Measurements from ENCODE around the gene POU2F2. TPM values are rescaled to one million over a fixed set of nuclear protein-coding genes. Genes with fewer than 3 reads are reported as not detected.

The POU2F2 gene
- polyA plus RNA-seq, 1 donor, result 2.0 TPM

DNA sequence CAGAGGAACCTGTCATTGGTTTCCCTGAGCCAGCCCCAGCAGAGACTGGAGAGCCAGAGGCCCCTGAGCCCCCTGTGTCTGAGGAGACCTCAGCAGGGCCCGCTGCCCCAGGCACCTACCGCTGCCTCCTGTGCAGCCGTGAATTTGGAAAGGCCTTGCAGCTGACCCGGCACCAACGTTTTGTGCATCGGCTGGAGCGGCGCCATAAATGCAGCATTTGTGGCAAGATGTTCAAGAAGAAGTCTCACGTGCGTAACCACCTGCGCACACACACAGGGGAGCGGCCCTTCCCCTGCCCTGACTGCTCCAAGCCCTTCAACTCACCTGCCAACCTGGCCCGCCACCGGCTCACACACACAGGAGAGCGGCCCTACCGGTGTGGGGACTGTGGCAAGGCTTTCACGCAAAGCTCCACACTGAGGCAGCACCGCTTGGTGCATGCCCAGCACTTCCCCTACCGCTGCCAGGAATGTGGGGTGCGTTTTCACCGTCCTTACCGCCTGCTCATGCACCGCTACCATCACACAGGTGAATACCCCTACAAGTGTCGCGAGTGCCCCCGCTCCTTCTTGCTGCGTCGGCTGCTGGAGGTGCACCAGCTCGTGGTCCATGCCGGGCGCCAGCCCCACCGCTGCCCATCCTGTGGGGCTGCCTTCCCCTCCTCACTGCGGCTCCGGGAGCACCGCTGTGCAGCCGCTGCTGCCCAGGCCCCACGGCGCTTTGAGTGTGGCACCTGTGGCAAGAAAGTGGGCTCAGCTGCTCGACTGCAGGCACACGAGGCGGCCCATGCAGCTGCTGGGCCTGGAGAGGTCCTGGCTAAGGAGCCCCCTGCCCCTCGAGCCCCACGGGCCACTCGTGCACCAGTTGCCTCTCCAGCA, 52.1 kb downstream of the POU2F2 start:
- DNase-seq, result no peak

DNA sequence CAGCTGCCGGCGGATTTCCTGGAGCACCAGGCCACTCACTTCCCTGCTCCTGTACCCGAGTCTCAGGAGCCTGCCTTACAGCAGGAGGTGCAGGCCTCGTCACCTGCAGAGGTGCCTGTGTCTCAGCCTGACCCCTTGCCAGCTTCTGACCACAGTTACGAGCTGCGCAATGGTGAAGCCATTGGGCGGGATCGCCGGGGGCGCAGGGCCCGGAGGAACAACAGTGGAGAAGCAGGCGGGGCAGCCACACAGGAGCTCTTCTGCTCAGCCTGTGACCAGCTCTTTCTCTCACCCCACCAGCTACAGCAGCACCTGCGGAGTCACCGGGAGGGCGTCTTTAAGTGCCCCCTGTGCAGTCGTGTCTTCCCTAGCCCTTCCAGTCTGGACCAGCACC, 53.0 kb downstream of the POU2F2 start:
- DNase-seq, result no peak

DNA sequence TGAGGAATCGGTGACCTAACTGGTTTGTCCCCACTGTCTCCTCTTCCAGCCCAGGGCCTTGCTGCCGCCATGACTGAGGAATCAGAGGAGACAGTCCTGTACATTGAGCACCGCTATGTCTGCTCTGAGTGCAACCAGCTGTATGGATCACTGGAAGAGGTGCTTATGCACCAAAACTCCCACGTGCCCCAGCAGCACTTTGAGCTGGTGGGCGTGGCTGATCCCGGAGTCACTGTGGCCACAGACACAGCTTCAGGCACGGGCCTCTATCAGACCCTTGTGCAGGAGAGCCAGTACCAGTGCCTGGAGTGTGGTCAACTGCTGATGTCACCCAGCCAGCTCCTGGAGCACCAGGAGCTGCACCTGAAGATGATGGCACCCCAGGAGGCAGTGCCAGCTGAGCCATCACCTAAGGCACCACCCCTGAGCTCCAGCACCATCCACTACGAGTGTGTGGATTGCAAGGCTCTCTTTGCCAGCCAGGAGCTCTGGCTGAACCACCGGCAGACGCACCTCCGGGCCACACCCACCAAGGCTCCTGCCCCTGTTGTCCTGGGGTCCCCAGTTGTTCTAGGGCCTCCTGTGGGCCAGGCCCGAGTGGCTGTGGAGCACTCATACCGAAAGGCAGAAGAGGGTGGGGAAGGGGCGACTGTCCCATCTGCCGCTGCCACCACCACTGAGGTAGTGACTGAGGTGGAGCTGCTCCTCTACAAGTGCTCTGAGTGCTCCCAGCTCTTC, 53.5 kb downstream of the POU2F2 start:
- DNase-seq, result no peak

DNA sequence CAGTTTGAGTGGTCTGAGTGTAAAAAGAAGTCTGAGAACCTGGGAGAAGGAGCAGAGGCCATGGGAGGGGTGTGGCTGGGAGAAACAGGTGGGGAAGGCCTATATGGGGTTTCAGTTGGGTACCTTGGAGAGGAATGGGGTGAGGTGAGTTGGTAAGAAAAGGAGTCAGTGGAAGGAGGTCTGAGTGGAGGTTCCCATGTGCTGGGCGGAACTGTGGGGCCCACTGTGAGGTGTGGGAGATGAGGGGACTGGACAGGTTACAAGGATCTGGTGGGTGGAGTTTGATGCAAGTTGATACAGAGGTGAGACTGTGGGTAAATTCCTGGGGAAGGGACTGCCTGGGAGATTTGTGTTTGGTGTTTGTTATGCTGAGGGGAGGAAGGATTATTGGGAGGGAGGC, 54.2 kb downstream of the POU2F2 start:
- no peak for DNase-seq

DNA sequence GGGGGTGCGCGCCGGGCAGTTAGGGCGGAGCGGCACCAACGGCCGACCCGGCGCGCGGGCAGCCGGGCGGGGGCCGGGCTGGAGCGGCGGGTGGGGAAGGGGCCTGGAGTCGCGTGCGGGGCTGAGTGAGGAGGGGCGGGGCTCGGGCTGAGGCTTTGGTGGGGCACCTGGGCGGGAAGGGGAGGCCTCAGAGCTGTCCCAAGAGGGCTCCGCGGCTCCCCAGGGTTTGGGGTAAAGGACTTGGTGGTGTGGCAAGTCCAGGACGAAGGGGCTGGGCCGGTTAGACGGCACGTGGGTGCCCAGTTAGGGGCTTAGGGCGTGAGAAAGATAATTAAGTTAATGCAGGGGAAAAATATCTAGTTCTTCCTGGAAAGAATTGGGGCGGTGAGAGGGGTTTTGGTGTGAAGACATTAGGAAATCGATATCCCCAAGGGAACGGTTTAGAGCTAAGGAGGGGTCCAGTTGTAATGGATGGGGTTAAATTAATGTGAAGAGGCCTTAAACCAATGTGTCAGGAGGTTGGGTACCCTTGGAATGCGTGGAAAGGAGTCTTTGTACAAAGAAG, 55.8 kb downstream of the POU2F2 start:
- no peak for DNase-seq

DNA sequence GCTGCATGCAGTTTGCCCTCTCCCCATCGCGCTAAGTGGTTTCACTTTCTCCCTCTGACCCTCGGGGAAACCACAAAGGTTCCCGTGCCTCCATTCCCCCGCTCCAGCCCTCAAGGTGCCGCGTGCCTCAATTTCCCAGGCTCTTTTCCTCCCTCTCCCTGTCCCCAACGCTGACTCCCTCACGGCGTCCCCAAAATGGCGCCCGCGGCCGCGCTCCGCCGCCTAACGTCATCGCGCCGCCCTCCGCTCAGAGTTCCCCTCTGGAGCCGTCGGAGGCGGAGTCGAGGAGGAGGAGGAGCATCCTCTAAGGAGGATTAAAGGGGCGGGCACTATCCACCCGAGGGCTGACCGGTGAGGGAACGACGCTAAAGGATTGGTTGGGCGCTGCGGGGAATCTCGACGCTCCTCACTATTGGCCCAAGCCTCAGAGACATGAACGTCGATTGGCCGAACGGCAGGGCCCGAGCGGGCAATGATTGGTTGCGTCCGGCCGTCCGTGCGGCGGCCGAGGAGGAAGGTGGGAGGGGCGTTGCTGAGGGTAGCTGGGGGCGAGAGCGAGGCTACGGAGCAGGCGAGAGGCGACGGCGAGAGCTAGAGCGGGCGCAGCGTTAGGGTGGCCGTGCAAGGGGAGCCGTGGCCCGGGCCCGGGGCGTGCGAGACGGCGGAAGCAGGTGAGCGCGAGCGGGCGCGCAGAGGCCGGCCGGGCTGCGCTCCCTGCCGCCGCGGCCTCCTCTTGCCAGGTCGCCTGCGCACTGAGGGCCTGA, 56.4 kb downstream of the POU2F2 start, which contains the start of gene ZNF574:
Gene ZNF574, plus strand, starts transcription at position 551 of the 764 bp plus-strand sequence. CDS start 2,441 bp downstream, outside the sequence.
- peak; percentile 99 for DNase-seq

DNA sequence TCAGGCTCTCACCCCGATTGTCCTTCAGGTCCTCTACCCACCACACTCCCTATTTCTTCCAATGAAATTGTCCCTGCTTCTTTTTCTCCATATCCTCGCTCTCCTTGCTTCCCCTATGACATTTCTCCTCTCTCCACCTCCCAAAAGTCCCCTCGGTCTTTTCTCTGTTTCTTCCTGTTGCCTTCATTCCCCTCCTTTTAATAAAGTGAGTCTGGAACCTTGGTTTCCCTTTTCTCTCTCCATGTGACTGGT, 57.0 kb downstream of the POU2F2 start:
- DNase-seq, result no peak

DNA sequence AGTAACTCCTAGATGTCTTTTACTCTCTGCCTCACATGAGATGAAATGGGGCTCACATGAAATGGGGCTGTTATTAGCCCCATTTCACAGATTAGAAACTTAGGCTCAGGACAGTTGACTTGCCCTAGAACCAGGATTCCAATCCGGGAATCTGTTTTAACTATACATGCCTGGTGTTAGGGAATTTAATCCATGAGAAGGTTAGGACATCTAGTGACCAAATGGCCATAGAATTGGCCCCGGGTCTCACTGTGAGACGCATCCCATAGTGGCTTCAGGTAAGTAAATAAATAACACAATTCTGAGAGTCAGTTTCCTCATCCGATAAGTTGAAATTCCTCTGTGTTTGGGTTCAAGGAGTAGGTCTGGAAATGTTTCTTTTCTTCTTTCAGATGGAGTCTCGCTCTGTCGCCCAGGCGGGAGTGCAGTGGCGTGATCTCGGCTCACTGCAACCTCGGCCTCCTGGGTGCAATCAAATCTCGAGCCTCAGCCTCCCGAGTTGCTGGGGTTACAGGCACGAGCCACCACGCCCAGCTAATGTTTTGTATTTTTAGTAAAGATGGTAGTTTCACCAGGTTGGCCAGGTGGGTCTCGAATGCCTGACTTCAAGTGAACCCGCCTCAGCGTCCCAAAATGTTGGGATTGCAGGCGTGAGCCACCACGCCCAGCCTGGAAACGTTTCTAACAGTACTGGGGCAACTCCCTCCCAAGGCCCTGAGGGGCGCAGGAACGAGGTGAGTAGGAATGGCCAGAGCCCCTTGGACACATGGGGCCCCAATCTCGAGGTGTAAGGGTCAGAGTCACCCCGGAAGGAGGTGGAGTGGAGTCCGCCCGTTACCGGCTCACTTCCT, 57.5 kb downstream of the POU2F2 start:
- peak; percentile 34 for DNase-seq

DNA sequence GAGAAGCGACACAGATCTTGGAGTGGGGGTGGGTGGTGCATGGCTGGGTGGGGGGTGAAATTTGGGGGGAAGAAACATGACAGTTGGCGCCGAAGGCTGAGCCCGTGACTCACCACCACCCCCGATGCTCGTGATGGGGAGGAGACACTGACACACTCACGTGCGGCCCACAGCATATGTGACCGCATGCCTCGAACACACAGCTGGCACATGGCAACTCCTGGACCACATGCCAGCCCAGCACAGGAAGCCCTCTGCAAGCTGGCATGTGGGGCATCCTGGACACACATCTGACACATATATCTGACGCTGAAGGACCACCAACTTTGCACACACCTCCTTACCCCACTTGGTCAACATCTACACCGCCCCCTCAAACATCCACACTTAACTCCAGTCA, 61.0 kb downstream of the POU2F2 start:
- no peak for DNase-seq

DNA sequence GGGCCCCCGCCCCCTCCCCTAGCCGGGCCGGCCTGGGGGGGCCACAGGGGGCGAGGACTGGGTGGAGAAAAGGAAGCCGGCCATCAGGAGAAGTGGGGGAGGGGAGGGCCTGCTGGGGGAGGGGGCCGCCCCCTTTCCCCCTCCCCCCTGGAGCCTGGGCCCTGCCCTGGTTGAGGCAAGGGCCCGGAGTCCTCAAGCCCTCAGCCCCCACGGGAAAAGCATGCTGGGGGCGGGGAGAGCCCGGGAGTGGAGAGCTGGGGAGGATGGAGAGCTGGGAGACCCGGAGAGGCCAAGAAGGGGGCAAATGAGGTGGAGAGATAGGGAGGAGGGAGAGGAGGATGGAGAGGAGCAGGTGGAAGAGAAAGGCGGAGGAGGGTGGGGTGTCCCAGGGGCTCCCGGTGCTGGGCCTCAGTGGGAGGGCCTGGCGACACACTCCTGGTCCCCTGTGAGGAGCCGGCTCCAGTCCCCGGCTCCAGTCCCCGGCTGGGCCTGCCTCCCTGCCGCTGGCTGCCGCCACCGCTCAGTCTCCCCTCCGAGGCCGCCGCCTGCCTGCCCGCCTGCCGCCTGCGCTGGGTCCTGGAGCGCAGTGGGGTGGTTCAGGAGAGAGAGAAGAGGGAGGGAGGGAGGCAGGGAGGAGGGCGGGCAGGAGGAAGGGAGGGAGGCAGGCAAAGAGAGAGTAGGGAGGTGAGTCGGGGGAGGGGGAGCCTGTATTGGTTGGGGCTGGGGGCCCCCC, 62.5 kb downstream of the POU2F2 start, which contains the start of gene GRIK5:
Gene GRIK5, minus strand, starts transcription at position 588 of the 733 bp plus-strand sequence. CDS start 4,436 bp downstream, outside the sequence.
- no peak for DNase-seq

DNA sequence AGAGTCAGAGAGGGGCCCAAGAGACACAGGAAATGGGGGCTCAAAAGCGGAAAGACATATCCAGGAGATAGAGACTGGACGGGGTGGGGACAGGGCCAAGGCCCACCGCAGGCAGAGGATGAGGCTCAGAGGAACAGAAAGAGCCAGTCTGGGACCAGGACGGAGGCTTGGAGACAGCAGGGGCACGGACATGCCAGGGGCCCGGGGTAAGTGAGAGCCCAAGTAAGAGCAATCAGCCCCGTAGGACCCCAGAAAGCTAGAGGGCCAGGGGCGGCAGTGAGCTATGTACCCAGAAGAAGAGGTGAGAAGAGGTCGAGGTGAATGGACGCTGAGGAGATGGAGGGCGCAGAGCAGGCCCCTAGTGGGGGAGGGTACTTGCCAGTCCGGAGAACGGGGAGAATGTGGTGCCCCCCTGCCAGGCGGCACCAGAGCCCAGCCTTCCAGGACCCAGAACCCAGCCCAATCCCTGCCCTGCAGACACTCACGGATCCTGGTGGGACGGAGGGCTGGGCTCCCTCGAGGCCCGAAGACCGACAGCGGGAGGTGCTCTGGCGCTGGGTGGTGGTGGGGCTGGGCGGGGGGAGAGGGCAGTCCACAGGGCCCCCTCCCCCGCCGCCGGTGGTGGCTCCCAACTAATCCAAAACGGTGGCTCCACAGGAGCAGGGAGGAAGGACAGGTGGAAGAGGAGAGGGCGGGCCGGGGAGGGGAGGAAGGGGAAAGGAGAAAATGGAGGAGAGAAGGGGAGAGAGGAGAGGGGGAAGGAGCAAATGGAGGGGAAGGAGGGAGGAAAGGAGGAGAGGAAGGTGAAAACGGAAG, 63.3 kb downstream of the POU2F2 start:
- DNase-seq, result no peak

DNA sequence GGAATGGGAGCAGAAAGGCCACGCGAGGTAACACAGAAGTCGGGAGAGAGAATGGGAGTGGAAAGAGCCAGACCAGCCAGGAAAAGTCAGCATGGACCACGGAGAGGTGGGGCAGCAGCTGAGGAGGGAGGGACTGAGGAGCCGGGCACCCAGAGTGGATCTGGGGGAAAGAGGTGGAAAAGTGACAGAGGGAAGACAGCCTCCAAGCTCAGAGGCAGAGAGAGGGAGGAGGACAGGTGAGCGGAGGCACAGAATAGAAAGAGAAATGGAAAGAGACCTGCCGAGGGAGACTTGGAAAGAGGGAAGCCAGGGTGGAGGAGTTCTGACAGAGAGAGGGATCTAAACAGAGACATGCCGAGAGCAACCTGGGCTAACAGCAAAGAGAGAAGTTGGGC, 63.9 kb downstream of the POU2F2 start:
- DNase-seq, result no peak

DNA sequence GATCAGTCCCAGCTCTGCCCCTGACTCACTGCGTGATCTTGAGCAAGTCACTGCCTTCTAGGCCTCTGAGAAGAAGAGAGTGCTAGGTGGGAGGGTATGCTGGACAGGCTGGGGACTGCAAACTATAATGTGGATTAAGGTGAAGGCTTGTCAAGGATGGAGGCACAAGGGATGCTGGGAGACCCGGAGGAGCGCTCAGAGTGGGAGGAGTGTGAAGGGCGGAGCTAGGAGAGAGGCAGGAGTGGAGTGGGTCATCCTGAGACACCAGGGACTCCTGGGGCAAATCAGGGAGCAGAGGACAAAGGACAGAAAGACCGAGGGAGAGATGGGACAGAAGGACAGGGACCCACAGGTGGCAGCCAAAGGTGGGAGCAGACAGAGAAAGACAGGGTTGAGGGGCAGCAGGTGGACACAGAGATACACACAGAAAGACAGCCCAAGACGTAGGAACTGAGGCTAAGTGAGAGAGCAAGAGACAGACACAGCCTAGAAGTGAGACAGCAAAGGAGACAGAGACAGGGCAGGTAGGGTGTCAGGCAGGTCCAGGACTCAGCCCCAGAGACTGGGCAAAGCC, 64.8 kb downstream of the POU2F2 start:
- DNase-seq, result no peak

DNA sequence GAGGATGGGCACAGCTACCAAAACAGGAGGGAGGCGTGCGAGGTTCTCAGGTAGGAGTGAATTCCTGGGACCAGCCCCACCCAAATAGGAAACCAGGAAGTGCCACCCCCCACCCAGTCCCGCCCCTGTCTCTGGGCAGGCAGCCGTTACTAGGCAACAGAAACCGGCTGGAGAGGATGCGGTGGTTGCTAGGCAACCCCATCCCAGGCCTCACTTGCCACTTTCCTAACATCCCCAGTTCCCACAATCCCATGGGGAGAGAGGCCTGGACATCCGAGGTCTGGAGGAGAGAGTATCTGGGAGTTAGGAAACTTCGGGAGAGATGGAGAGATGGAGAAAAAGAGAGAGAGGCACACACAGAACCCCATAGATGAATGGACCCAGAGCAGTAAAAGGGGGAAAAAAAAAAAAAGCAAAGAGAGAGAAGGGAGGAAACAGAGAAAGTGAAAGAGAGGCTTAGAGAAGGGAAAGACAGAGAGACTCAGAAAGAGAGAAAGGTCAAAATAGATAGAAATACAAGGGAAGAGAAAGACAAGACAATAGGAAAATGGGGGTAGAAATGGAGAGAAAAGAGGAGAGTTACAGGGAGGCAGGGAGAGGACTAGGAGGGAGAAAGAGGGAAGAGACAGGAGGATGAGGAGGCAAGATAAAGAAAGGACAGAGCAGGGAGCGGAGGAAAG, 66.0 kb downstream of the POU2F2 start:
- DNase-seq, result no peak

DNA sequence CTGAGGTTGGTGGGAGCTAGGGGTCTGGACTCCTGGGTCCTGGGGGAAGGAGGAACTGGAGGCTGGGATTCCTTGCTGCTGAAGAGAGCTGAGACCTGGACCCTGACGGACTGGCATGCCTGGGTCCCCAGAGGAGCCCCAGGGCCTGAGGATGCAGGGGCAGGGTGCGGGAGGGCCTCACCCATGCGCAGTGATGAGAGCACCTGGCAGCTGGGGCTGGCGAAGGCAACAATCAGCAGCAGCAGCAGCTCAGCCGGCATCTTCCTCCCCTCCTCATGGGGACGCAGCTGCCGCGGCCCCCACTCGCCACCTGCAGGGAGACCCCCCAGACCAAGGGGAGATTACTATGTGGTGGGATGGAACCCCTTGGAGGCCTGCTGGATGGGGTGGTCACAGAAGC, 66.7 kb downstream of the POU2F2 start:
- DNase-seq, result no peak

DNA sequence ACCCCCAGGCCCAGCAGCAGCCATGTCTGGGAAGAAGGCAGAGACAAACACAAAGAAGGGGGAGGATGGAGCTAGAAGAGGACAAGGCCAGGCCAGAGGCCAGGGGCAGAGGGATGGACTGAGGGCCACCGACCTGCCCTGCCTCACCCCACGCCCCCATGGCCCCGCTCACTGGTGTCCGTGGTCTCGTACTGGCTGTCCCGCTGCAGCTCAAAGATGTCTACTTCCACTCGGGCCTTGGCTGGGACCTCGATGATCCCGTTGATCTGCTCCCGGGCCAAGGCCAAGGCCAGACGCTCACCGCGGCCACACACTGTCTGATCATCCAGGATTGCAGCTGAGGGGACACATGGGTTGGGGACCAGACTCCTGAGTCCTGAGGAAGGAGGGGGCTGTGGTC, 67.2 kb downstream of the POU2F2 start:
- DNase-seq, result no peak

DNA sequence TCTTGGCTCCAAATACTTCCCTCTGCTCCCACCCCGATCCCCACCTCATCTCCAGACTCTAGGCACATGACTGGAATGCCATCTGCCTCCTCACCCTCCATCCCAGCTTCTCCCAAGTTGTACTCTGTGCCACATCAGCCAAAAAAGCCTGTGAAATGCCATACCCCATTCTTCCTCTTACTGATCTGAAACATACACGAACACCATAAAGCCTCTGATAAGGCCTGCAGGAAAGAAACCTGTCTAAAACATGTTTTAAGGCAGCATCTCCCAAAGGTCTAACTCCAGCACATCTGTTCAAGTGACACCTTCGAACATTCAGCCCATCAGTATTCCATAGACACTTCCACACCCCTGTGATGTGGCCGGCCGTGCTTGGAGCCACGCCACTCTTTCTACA, 67.8 kb downstream of the POU2F2 start:
- no peak for DNase-seq

DNA sequence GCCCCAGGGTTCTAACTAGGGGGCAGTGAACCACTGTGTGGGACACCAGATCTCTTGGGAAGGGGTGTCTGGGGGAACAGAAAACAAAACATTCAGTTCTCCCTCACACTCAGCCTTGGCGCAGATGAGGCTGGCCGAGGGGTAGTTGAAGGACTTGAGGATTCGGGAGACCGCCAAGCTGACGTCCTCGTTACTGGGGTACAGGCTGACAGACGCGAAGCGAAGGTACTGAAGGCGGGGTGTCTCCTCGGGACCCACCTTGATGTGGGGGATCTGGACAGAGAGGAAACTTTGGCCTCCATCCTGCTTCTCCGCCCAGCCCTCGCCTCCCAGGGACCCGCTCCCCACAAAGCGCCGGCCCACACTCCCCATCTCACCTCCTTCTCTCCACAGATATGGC, 69.9 kb downstream of the POU2F2 start:
- no peak for DNase-seq

DNA sequence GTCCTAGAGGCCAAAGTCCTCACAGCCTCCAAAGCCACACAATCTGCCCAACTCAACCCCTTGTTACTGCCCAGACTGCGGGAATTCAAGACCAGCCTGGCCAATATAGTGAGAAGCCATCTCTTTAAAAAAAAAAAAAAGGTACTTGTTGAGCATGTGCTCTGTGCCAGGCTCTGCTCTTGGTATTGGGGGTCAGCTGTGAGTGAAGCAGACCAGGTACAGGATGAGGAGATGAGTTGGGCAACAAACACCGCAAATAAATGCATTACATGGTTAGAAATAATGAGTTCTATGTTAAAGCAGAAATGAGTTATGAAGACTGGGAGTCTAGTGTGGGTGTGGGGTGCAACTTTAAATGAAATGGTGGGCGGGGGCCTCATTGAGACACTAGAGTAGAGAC, 72.1 kb downstream of the POU2F2 start:
- no peak for DNase-seq

Data from hindlimb muscle (tissue), 1 donor.